HEK293 (cell line): ENCODE measurements around the gene PCSK5.

ENCODE experiments used
- GLIS1 ChIP-seq: fragments of 450-650 bp; formaldehyde crosslinking; IDR thresholded peaks from 2 replicates; pipeline ENCODE4 v1.5.1; 2016; ENCODE audit warnings: missing biosample characterization, missing genetic modification characterization
- HOXA7 ChIP-seq: sonication (generic); formaldehyde crosslinking; IDR thresholded peaks from 2 replicates; pipeline ENCODE4 v1.8.1; 2022; ENCODE audit warnings: missing genetic modification reagents, borderline replicate concordance
- IKZF3 ChIP-seq: fragments of 450-650 bp; IDR thresholded peaks from 2 replicates; pipeline ENCODE4 v1.5.0; 2018; ENCODE audit warnings: missing biosample characterization, mild to moderate bottlenecking, missing genetic modification characterization, moderate library complexity
- INSM2 ChIP-seq: fragments of 450-650 bp; formaldehyde crosslinking; IDR thresholded peaks from 2 replicates; pipeline ENCODE4 v1.5.1; 2016; ENCODE audit warnings: missing biosample characterization, missing genetic modification characterization
- KLF8 ChIP-seq: fragments of 450-650 bp; formaldehyde crosslinking; IDR thresholded peaks from 2 replicates; pipeline ENCODE4 v1.5.1; 2016; ENCODE audit warnings: missing biosample characterization, missing genetic modification characterization
- OSR2 ChIP-seq: fragments of 450-650 bp; formaldehyde crosslinking; IDR thresholded peaks from 2 replicates; pipeline ENCODE4 v1.5.1; 2016; ENCODE audit warnings: missing biosample characterization, missing genetic modification characterization
- SCRT2 ChIP-seq: fragments of 450-650 bp; formaldehyde crosslinking; IDR thresholded peaks from 2 replicates; pipeline ENCODE4 v1.5.1; 2016; ENCODE audit warnings: missing biosample characterization, missing genetic modification characterization
- SP3 ChIP-seq: fragments of 450-650 bp; formaldehyde crosslinking; IDR thresholded peaks from 2 replicates; pipeline ENCODE4 v1.5.1; 2016; ENCODE audit warnings: missing biosample characterization, missing genetic modification characterization
- ZBTB17 ChIP-seq: fragments of 450-650 bp; formaldehyde crosslinking; IDR thresholded peaks from 2 replicates; pipeline ENCODE4 v1.5.1; 2016; ENCODE audit warnings: missing biosample characterization, missing genetic modification characterization
- ZFP69B ChIP-seq: fragments of 450-650 bp; formaldehyde crosslinking; IDR thresholded peaks from 2 replicates; pipeline ENCODE4 v1.5.1; 2016; ENCODE audit warnings: missing biosample characterization, missing genetic modification characterization
- ZNF138 ChIP-seq: fragments of 450-650 bp; formaldehyde crosslinking; IDR thresholded peaks from 2 replicates; pipeline ENCODE4 v1.5.1; 2016; ENCODE audit warnings: missing biosample characterization, missing genetic modification characterization, borderline replicate concordance
- ZNF157 ChIP-seq: fragments of 450-650 bp; formaldehyde crosslinking; IDR thresholded peaks from 2 replicates; pipeline ENCODE4 v1.5.1; 2016; ENCODE audit warnings: missing biosample characterization, missing genetic modification characterization
- ZNF18 ChIP-seq: fragments of 450-650 bp; formaldehyde crosslinking; IDR thresholded peaks from 2 replicates; pipeline ENCODE4 v1.5.1; 2016; ENCODE audit warnings: missing biosample characterization, missing genetic modification characterization
- ZNF214 ChIP-seq: fragments of 450-650 bp; formaldehyde crosslinking; IDR thresholded peaks from 2 replicates; pipeline ENCODE4 v1.5.1; 2017; ENCODE audit warnings: missing biosample characterization, mild to moderate bottlenecking, missing genetic modification characterization, borderline replicate concordance
- ZNF223 ChIP-seq: fragments of 450-650 bp; formaldehyde crosslinking; IDR thresholded peaks from 2 replicates; pipeline ENCODE4 v1.5.1; 2016; ENCODE audit warnings: missing biosample characterization, missing genetic modification characterization
- ZNF23 ChIP-seq: fragments of 450-650 bp; formaldehyde crosslinking; IDR thresholded peaks from 2 replicates; pipeline ENCODE4 v1.5.1; 2016; ENCODE audit warnings: missing biosample characterization, missing genetic modification characterization, borderline replicate concordance
- ZNF398 ChIP-seq: fragments of 450-650 bp; formaldehyde crosslinking; IDR thresholded peaks from 2 replicates; pipeline ENCODE4 v1.5.1; 2017; ENCODE audit warnings: missing biosample characterization, missing genetic modification characterization
- ZNF473 ChIP-seq: fragments of 450-650 bp; formaldehyde crosslinking; IDR thresholded peaks from 2 replicates; pipeline ENCODE4 v1.5.1; 2017; ENCODE audit warnings: missing biosample characterization, missing genetic modification characterization
- ZNF48 ChIP-seq: fragments of 450-650 bp; formaldehyde crosslinking; IDR thresholded peaks from 2 replicates; pipeline ENCODE4 v1.5.1; 2016; ENCODE audit warnings: missing biosample characterization, missing genetic modification characterization
- ZNF501 ChIP-seq: fragments of 450-650 bp; formaldehyde crosslinking; IDR thresholded peaks from 2 replicates; pipeline ENCODE4 v1.5.1; 2016; ENCODE audit warnings: missing biosample characterization, missing genetic modification characterization
- ZNF510 ChIP-seq: fragments of 450-650 bp; formaldehyde crosslinking; IDR thresholded peaks from 2 replicates; pipeline ENCODE4 v1.5.1; 2018; ENCODE audit warnings: mild to moderate bottlenecking, missing genetic modification characterization, missing biosample characterization; ENCODE audit not compliant: insufficient replicate concordance
- ZSCAN30 ChIP-seq: fragments of 450-650 bp; IDR thresholded peaks from 2 replicates; pipeline ENCODE4 v1.5.1; 2018; ENCODE audit warnings: missing biosample characterization, mild to moderate bottlenecking, missing genetic modification characterization, moderate library complexity
- ZSCAN4 ChIP-seq: fragments of 450-650 bp; formaldehyde crosslinking; IDR thresholded peaks from 2 replicates; pipeline ENCODE4 v1.5.1; 2017; ENCODE audit warnings: missing biosample characterization, missing genetic modification characterization
- ZXDB ChIP-seq: fragments of 450-650 bp; formaldehyde crosslinking; IDR thresholded peaks from 2 replicates; pipeline ENCODE4 v1.5.1; 2016; ENCODE audit warnings: missing biosample characterization, missing genetic modification characterization

Gene PCSK5

GRCh38 chr9:76394195-76394959 lies 503.9 kb downstream of the PCSK5 start, which contains the start of gene RFK (continued):
- TF ChIP-seq INSM2 (0 out of 2 replicates have a peak, but pooled peaks have one; percentile 23), SP3 (tag by site-specific recombination) (0 out of 2 replicates have a peak, but pooled peaks have one; percentile 32), HOXA7 (CRISPR knock-in tag) (no peak), ZNF48 (no peak), KLF8 (tag by site-specific recombination) (peak; percentile 33; the same call in 1 of the 2 replicates), ZNF510 (tag by site-specific recombination) (no peak), ZNF214 (tag by site-specific recombination) (no peak), ZNF223 (0 out of 2 replicates have a peak, but pooled peaks have one; percentile 28), ZNF23 (tag by site-specific recombination) (no peak), OSR2 (tag by site-specific recombination) (peak; percentile 61; the same call in 1 of the 2 replicates), ZNF398 (0 out of 2 replicates have a peak, but pooled peaks have one; percentile 12), ZBTB17 (tag by site-specific recombination) (no peak), GLIS1 (tag by site-specific recombination) (peak; percentile 32; the same call in 1 of the 2 replicates), ZNF157 (tag by site-specific recombination) (no peak), ZSCAN4 (tag by site-specific recombination) (no peak), ZSCAN30 (peak; percentile 43; the same call in 1 of the 2 replicates), ZNF138 (no peak), SCRT2 (tag by site-specific recombination) (peak; percentile 52), ZXDB (tag by site-specific recombination) (peak; percentile 100), ZNF473 (tag by site-specific recombination) (no peak), ZNF501 (tag by site-specific recombination) (0 out of 2 replicates have a peak, but pooled peaks have one; percentile 18), IKZF3 (peak; percentile 36; the same call in 1 of the 2 replicates), ZFP69B (tag by site-specific recombination) (no peak), ZNF18 (peak; percentile 47; the same call in 1 of the 2 replicates)
